ENCODE results near the gene SPOCK2. TPM values are rescaled to one million over a fixed set of nuclear protein-coding genes. Genes with fewer than 3 reads are reported as not detected.

Gene SPOCK2
- total and polyA plus RNA-seq, 2 of the 13 experiments (the other 11 are each of a cell fraction or from before 2014, with no cell fraction given), result 8.6 to 30.6 TPM

DNA sequence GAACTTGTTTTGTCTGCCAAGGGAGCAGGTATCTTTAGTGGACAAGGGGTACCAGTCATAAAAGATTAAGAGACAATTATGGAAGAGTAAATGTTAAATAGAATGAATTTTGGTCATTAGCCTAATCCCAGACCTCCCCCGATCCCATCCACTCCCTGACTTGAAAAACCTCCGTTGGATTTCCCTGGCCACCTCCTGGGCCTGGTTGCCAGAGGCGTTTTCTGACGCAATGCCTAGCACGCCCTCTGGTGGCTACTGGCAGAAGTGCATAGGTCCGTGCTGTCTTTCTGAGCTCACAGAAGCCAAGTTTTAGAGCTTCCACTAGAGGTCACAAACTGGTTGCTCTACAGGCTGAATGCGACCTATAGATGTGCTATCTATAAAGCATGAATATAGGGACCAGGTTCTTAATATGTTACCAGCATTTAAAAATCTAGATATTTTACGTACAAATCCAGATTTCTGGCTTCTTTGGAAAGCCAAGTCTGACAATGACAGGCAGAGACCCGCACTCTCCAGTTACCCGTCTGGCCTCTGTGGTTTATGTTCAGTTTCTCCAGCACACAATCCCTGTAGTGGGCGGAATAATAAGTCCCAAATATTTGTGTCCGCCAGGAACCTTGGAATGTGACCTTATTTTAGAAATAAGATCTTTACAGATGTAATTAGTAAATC, 39.8 kb downstream of the SPOCK2 start (continued):
- TF ChIP-seq, protein P1, sequence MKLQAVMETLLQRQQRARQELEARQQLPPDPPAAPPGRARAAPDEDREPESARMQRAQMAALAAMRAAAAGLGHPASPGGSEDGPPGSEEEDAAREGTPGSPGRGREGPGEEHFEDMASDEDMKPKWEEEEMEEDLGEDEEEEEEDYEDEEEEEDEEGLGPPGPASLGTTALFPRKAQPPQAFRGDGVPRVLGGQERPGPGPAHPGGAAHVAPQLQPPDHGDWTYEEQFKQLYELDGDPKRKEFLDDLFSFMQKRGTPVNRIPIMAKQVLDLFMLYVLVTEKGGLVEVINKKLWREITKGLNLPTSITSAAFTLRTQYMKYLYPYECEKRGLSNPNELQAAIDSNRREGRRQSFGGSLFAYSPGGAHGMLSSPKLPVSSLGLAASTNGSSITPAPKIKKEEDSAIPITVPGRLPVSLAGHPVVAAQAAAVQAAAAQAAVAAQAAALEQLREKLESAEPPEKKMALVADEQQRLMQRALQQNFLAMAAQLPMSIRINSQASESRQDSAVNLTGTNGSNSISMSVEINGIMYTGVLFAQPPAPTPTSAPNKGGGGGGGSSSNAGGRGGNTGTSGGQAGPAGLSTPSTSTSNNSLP (IDR thresholded peaks at IDR 0.05; ENCODE audit: low read depth, low read length), result no peak
- no peak for TF ChIP-seq MED8 (CRISPR knock-in tag; IDR thresholded peaks at IDR 0.05; ENCODE audit: insufficient replicate concordance)
- TF ChIP-seq RARG (CRISPR knock-in tag; IDR thresholded peaks at IDR 0.05; ENCODE audit: low read depth), result no peak
- TF ChIP-seq JDP2 (CRISPR knock-in tag; IDR thresholded peaks at IDR 0.05; ENCODE audit: borderline replicate concordance), result no peak
- peak; percentile 75 for TF ChIP-seq TARDBP (CRISPR knock-in tag; IDR thresholded peaks at IDR 0.05)
- 0 out of 2 replicates have a peak, but pooled peaks have one; percentile 67 for TF ChIP-seq RFXANK (CRISPR knock-in tag; IDR thresholded peaks at IDR 0.05)
- TF ChIP-seq FLYWCH1 (CRISPR knock-in tag; IDR thresholded peaks at IDR 0.05), result no peak
- TF ChIP-seq ZNF629 (CRISPR knock-in tag; conservative IDR thresholded peaks at IDR 0.05), result no peak
- TF ChIP-seq NRL (CRISPR knock-in tag; IDR thresholded peaks at IDR 0.05; ENCODE audit: borderline replicate concordance), result no peak
- peak; percentile 82 for TF ChIP-seq XRCC5 (optimal IDR thresholded peaks at IDR 0.05; ENCODE audit: low read length)
- TF ChIP-seq, protein P2, sequence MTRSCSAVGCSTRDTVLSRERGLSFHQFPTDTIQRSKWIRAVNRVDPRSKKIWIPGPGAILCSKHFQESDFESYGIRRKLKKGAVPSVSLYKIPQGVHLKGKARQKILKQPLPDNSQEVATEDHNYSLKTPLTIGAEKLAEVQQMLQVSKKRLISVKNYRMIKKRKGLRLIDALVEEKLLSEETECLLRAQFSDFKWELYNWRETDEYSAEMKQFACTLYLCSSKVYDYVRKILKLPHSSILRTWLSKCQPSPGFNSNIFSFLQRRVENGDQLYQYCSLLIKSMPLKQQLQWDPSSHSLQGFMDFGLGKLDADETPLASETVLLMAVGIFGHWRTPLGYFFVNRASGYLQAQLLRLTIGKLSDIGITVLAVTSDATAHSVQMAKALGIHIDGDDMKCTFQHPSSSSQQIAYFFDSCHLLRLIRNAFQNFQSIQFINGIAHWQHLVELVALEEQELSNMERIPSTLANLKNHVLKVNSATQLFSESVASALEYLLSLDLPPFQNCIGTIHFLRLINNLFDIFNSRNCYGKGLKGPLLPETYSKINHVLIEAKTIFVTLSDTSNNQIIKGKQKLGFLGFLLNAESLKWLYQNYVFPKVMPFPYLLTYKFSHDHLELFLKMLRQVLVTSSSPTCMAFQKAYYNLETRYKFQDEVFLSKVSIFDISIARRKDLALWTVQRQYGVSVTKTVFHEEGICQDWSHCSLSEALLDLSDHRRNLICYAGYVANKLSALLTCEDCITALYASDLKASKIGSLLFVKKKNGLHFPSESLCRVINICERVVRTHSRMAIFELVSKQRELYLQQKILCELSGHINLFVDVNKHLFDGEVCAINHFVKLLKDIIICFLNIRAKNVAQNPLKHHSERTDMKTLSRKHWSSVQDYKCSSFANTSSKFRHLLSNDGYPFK (CRISPR knock-in tag; IDR thresholded peaks at IDR 0.05; ENCODE audit: borderline replicate concordance), result peak; percentile 28; the same call in 1 of the 2 replicates
- TF ChIP-seq BCL6 (CRISPR knock-in tag; IDR thresholded peaks at IDR 0.05), result no peak
- TF ChIP-seq, protein P3, sequence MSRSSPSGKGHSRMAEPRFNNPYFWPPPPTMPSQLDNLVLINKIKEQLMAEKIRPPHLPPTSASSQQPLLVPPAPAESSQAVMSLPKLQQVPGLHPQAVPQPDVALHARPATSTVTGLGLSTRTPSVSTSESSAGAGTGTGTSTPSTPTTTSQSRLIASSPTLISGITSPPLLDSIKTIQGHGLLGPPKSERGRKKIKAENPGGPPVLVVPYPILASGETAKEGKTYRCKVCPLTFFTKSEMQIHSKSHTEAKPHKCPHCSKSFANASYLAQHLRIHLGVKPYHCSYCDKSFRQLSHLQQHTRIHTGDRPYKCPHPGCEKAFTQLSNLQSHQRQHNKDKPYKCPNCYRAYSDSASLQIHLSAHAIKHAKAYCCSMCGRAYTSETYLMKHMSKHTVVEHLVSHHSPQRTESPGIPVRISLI (CRISPR knock-in tag; IDR thresholded peaks at IDR 0.05; ENCODE audit: borderline replicate concordance), result no peak; the same call in 1 of the 2 replicates
- TF ChIP-seq ZNF235 (CRISPR knock-in tag; IDR thresholded peaks at IDR 0.05; ENCODE audit: borderline replicate concordance), result no peak
- TF ChIP-seq, protein P4, sequence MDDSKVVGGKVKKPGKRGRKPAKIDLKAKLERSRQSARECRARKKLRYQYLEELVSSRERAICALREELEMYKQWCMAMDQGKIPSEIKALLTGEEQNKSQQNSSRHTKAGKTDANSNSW (CRISPR knock-in tag; IDR thresholded peaks at IDR 0.05; ENCODE audit: borderline replicate concordance), result no peak
- TF ChIP-seq, protein P5, sequence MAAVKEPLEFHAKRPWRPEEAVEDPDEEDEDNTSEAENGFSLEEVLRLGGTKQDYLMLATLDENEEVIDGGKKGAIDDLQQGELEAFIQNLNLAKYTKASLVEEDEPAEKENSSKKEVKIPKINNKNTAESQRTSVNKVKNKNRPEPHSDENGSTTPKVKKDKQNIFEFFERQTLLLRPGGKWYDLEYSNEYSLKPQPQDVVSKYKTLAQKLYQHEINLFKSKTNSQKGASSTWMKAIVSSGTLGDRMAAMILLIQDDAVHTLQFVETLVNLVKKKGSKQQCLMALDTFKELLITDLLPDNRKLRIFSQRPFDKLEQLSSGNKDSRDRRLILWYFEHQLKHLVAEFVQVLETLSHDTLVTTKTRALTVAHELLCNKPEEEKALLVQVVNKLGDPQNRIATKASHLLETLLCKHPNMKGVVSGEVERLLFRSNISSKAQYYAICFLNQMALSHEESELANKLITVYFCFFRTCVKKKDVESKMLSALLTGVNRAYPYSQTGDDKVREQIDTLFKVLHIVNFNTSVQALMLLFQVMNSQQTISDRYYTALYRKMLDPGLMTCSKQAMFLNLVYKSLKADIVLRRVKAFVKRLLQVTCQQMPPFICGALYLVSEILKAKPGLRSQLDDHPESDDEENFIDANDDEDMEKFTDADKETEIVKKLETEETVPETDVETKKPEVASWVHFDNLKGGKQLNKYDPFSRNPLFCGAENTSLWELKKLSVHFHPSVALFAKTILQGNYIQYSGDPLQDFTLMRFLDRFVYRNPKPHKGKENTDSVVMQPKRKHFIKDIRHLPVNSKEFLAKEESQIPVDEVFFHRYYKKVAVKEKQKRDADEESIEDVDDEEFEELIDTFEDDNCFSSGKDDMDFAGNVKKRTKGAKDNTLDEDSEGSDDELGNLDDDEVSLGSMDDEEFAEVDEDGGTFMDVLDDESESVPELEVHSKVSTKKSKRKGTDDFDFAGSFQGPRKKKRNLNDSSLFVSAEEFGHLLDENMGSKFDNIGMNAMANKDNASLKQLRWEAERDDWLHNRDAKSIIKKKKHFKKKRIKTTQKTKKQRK (IDR thresholded peaks at IDR 0.05; ENCODE audit: low read length), result no peak
- TF ChIP-seq PCBP1 (IDR thresholded peaks at IDR 0.05; ENCODE audit: borderline replicate concordance, low read depth, low read length), result no peak
- no peak for TF ChIP-seq GZF1 (CRISPR knock-in tag; IDR thresholded peaks at IDR 0.05)
- no peak for TF ChIP-seq SIN3A (IDR thresholded peaks at IDR 0.05; ENCODE audit: borderline replicate concordance, low read depth, low read length)

Data from HepG2 (cell line).